Omental fat pad (tissue), 4 donors: ENCODE measurements around the gene ASPN. TPM values are rescaled to one million over a fixed set of nuclear protein-coding genes. Genes with fewer than 3 reads are reported as not detected.

Experiments used
- ATAC-seq: fragments of 150-250 bp; one replicate; pipeline ENCODE4 v1.9.1; 2016; ENCODE audit warnings: mild to moderate bottlenecking, moderate library complexity; ENCODE audit not compliant: low FRiP score
- DNase-seq: peaks from one replicate; pipeline ENCODE4 v3.0.0-alpha.2; 2019; ENCODE audit warnings: low spot score
- total RNA-seq, 4 donors: library from RNA; depleted of rRNA; stranded (reverse); fragments of >200 nt; gene quantifications; one replicate each; pipeline ENCODE4 v1.1.0, GENCODE V29; 2016
- TF ChIP-seq, protein P1 (sequence below), 3 donors: fragments of 450-650 bp; IDR thresholded peaks; one replicate each; pipeline ENCODE4 v1.5.1; 2016 to 2017; ENCODE audit warnings: antibody characterized with exemption in 3 of 3, mild to moderate bottlenecking in 3 of 3, moderate library complexity in 2 of 3

The ASPN gene
- 10 to 100 TPM in 2 of 4 donors, 1 to 10 TPM in 2; 4.8 to 17.7 (median 11.4) TPM for total RNA-seq

DNA sequence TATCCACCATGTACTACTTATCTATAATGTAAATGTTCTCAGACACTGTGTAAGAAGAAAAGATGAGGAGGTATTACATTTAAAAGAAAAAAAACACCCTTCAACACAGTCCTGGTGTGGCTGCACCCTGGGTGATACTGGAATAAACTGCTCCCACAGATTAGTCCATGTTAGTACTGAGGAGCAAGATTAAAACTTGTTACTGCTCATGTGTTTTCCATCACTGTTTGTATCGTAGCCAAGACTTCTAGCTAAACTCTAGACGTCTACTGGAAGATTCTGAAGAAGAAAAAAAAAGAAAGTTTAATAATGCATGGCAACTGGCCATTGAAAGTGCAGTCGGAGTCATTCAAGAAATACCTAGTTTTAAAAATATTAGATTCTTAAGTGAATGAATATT lies at the start of gene ASPN:
Gene ASPN, minus strand, starts transcription at position 178 of the 400 bp plus-strand sequence.
- no peak for ATAC-seq
- TF ChIP-seq, protein P1, sequence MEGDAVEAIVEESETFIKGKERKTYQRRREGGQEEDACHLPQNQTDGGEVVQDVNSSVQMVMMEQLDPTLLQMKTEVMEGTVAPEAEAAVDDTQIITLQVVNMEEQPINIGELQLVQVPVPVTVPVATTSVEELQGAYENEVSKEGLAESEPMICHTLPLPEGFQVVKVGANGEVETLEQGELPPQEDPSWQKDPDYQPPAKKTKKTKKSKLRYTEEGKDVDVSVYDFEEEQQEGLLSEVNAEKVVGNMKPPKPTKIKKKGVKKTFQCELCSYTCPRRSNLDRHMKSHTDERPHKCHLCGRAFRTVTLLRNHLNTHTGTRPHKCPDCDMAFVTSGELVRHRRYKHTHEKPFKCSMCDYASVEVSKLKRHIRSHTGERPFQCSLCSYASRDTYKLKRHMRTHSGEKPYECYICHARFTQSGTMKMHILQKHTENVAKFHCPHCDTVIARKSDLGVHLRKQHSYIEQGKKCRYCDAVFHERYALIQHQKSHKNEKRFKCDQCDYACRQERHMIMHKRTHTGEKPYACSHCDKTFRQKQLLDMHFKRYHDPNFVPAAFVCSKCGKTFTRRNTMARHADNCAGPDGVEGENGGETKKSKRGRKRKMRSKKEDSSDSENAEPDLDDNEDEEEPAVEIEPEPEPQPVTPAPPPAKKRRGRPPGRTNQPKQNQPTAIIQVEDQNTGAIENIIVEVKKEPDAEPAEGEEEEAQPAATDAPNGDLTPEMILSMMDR (IDR thresholded peaks at IDR 0.05) = no peak

DNA sequence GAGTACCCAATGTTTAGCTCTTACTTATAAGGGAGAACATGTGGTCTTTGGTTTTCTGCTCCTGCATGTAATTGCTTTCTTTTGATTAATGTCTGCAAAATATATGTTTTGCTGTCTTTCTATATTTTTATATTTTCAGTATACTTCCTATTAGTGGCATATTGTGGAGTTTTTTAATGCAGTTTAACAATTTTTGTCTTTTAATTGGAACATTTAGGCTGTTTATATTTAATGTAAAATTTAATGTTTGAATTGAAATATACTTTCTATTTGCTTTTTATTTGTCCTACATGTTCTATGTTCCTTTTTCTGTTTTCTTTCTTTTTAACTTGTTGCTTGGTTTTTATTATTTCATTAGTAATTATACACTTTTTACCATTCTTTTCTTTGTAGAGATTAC lies 48.6 kb upstream of the ASPN start:
- TF ChIP-seq, protein P1 (IDR thresholded peaks at IDR 0.05) = no peak

More for the DNA sequence above, at the start of gene ASPN:
- DNase-seq = no peak

DNA sequence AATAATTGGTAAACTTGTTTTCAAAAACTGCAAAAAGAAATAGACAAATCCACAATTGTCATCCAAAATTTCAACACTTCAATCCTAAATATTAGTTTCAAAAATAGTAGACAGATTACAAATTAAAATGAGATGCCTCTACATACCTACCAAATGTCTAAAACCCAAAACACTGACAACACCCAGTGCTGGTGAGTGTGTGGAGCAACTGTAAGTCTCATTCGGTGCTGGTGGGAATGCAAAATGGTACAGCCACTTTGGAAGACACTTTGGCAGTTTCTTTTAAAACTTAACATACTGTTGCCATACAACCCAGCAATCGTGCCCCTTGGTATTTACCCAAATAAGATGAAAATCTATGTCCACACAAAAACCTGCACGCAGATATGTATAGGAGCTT lies 46.8 kb upstream of the ASPN start:
- TF ChIP-seq, protein P1 (IDR thresholded peaks at IDR 0.05) = no peak
- no peak for ATAC-seq
- no peak for DNase-seq

More for the DNA sequence above, 48.6 kb upstream of the ASPN start:
- ATAC-seq (no peak), DNase-seq (no peak)

DNA sequence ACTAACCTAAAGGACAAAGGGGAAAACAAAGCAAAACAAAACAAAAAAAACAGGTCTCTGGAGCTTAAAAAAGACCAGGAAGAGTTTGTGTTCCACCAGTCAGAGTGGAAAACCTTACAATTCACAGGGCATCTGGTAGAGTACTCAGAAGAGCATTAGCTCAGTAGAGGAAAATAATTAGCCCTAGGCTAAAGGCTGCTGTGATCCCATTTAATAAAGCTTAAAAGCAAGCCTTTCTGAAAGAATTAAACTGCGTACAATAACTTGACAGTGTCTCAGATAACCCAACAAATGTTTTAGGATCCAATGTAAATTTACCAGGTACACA lies 46.2 kb upstream of the ASPN start:
- TF ChIP-seq, protein P1 (IDR thresholded peaks at IDR 0.05) = no peak
- ATAC-seq = no peak

DNA sequence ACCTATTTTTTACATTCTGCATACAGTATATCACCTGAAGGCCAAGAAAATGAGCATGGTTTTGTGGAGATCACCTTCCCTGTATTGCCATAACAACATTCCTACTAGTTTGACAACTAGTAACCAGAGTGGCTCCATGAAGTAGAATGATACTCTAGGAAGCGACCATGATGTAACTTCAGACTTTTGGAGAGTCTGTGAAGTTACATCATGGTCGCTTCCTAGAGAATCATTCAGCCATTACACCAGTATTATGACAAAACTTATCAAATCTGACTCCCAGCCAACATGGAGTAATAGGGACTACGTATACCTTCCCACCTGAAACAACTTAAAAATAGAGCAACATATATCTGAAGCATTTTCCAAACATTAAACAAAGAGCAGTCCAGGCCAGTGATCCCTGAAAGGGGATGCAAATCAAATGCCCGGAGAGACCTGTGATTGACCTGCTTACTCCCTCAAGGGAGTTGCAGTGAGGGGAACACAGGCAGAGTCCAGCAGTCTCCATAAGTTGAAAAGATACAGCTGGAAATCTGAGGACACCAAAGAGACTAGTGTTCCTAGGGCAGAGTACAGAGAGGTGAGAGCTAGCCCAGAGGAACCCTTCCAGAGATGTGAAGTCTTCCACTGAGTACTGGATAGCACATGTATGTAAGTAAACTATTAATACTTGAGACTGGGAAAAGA lies 45.7 kb upstream of the ASPN start:
- DNase-seq = no peak
- TF ChIP-seq, protein P1 (IDR thresholded peaks at IDR 0.05) = no peak
- no peak for ATAC-seq

More for the DNA sequence above, 46.2 kb upstream of the ASPN start:
- DNase-seq = no peak

DNA sequence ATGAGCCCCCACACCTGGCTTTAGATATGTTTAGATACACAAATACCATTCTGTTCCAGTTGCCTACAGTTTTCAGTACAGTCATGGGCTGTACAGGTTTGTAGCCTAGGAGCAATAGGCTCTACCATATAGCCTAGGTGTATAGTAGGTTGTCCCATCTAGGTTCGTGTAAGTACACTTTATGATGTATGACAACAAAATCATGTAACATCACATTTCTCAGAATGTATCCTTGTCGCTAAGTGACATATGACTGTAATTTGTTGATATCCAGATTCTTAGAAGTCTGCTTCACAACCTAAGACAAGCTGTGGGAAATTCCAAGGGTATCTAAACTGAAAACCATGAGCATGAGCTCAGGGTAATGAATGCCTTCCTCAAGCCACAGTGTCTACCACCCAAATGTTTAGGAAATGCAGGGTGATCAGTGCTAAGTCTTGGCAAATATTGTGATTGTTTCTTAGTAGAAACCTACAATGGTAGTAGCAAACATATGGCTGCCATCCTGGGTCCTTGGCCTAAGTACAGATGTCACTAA lies 45.1 kb upstream of the ASPN start:
- ATAC-seq = no peak
- TF ChIP-seq, protein P1 (IDR thresholded peaks at IDR 0.05) = no peak
- DNase-seq = no peak

DNA sequence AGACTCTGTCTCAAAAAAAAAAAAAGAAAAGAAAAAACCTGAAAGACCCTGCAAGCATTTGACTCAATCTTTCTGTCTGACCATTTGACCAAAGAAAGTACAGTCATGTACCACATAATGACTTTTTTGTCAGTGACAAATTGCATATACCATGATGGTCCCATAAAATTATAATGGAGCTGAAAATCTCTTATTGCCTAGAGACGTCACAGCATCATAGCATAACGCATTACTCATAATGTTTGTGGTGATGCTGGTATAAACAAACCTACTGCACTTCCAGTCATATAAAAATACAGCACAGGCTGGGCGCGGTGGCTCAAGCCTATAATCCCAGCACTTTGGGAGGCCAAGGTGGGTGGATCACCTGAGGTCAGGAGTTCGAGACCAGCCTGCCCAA lies 43.0 kb upstream of the ASPN start:
- DNase-seq = no peak
- ATAC-seq = no peak
- TF ChIP-seq, protein P1 (IDR thresholded peaks at IDR 0.05) = no peak
